Parathyroid adenoma (tissue), 2 donors: ENCODE results near the gene HJV.

Source experiments
- H2AFZ ChIP-seq: fragments of 300-600 bp; sonication (generic); one replicate; pipeline ENCODE4 v1.7.0; 2017; ENCODE audit warnings: antibody characterized with exemption, mild to moderate bottlenecking
- H3K27ac ChIP-seq: fragments of 300-600 bp; sonication (generic); one replicate; pipeline ENCODE4 v1.7.0; 2017
- H3K27me3 ChIP-seq: fragments of 300-600 bp; sonication (generic); one replicate; pipeline ENCODE4 v1.7.0; 2017; ENCODE audit warnings: low read length; ENCODE audit not compliant: control insufficient read depth, insufficient read depth
- H3K36me3 ChIP-seq: fragments of 300-600 bp; sonication (generic); one replicate; pipeline ENCODE4 v1.7.0; 2017; ENCODE audit warnings: low read length; ENCODE audit not compliant: control insufficient read depth, insufficient read depth
- H3K4me1 ChIP-seq: fragments of 300-600 bp; sonication (generic); one replicate; pipeline ENCODE4 v1.7.0; 2017; ENCODE audit warnings: control low read depth
- H3K4me2 ChIP-seq: fragments of 300-600 bp; sonication (generic); one replicate; pipeline ENCODE4 v1.7.0; 2017; ENCODE audit warnings: low read length
- H3K4me3 ChIP-seq: fragments of 300-600 bp; sonication (generic); one replicate; pipeline ENCODE4 v1.7.0; 2017; ENCODE audit warnings: low read depth, low read length
- H3K79me2 ChIP-seq: fragments of 300-600 bp; sonication (generic); one replicate; pipeline ENCODE4 v1.7.0; 2017; ENCODE audit warnings: control low read depth
- H3K9ac ChIP-seq: fragments of 300-600 bp; sonication (generic); one replicate; pipeline ENCODE4 v1.7.0; 2017; ENCODE audit warnings: mild to moderate bottlenecking
- H3K9me3 ChIP-seq: fragments of 300-600 bp; sonication (generic); one replicate; pipeline ENCODE4 v1.7.0; 2017; ENCODE audit warnings: low read length; ENCODE audit not compliant: control insufficient read depth
- CTCF ChIP-seq: fragments of 300-600 bp; sonication (generic); IDR thresholded peaks from one replicate; pipeline ENCODE4 v1.7.0; 2017; ENCODE audit warnings: antibody characterized with exemption, mild to moderate bottlenecking
- donor health status: primary hyperparathyroidism.

Gene HJV

GRCh38 chr1:145979746-145980456, 41.6 kb downstream of the HJV start:
- Histone ChIP-seq H3K36me3 (no peaks in the 10 kb centered on the region), H3K4me3 (peak overlapping the region; percentile 63), H3K4me2 (peak overlapping the region; percentile 78), H3K27me3 (no peaks in the 10 kb centered on the region), H3K27ac (peak overlapping the region; percentile 100), H3K79me2 (peaks cover 15% of the 10 kb centered on the region), H3K9me3 (no peaks in the 10 kb centered on the region), H2AFZ (no peak overlapping the region), H3K4me1 (peaks cover 64% of the 10 kb centered on the region), H3K9ac (no peak overlapping the region)
- no peak for TF ChIP-seq CTCF

GRCh38 chr1:145978854-145979745, 42.4 kb downstream of the HJV start:
- Histone ChIP-seq H3K27ac (peak overlapping the region; percentile 100), H3K79me2 (peaks cover 15% of the 10 kb centered on the region), H3K27me3 (no peaks in the 10 kb centered on the region), H3K9me3 (no peaks in the 10 kb centered on the region), H3K4me1 (peaks cover 58% of the 10 kb centered on the region), H3K36me3 (no peaks in the 10 kb centered on the region), H3K4me2 (peak overlapping the region; percentile 85), H3K9ac (peak overlapping the region; percentile 67), H2AFZ (no peak overlapping the region), H3K4me3 (peak overlapping the region; percentile 63)
- TF ChIP-seq CTCF: peak; percentile 19

GRCh38 chr1:145978471-145978853, 43.1 kb downstream of the HJV start:
- H3K4me3 ChIP-seq: peak overlapping the region; percentile 63
- H3K36me3 ChIP-seq: no peaks in the 10 kb centered on the region
- H2AFZ ChIP-seq: no peak overlapping the region
- TF ChIP-seq CTCF: no peak
- no peaks in the 10 kb centered on the region for H3K9me3 ChIP-seq
- peaks cover 53% of the 10 kb centered on the region for H3K4me1 ChIP-seq
- no peaks in the 10 kb centered on the region for H3K27me3 ChIP-seq
- peak overlapping the region; percentile 85 for H3K4me2 ChIP-seq
- peak overlapping the region; percentile 67 for H3K9ac ChIP-seq
- H3K79me2 ChIP-seq: peaks cover 15% of the 10 kb centered on the region
- peak overlapping the region; percentile 100 for H3K27ac ChIP-seq

- H3K4me2 ChIP-seq: peak overlapping the region; percentile 85
- H3K4me1 ChIP-seq: peaks cover 50% of the 10 kb centered on the region
- peak overlapping the region; percentile 63 for H3K4me3 ChIP-seq
- no peaks in the 10 kb centered on the region for H3K9me3 ChIP-seq
- peak overlapping the region; percentile 11 for H2AFZ ChIP-seq
- H3K9ac ChIP-seq: no peak overlapping the region
- H3K79me2 ChIP-seq: peaks cover 15% of the 10 kb centered on the region
- no peaks in the 10 kb centered on the region for H3K36me3 ChIP-seq
- peak; percentile 73 for TF ChIP-seq CTCF
- no peaks in the 10 kb centered on the region for H3K27me3 ChIP-seq
- peak overlapping the region; percentile 100 for H3K27ac ChIP-seq
These were observed 43.8 kb downstream of the HJV start for GRCh38 chr1:145977486-145978470.
